HepG2 (cell line): Measurements from ENCODE around the gene PTGIR. TPM values are rescaled to one million over a fixed set of nuclear protein-coding genes. Genes with fewer than 3 reads are reported as not detected.

ENCODE experiments used
- ERF ChIP-seq: IDR thresholded peaks from 2 replicates; pipeline ENCODE4 v1.6.1; 2018; ENCODE audit warnings: missing biosample characterization, missing genetic modification reagents
- EZH2 ChIP-seq: conservative IDR thresholded peaks from 2 replicates; pipeline ENCODE4 v1.6.1; 2012; ENCODE audit warnings: mild to moderate bottlenecking, low read depth, low read length, moderate library complexity
- GABPA ChIP-seq, 2 experiments: IDR thresholded peaks; 2 replicates each; pipeline ENCODE4 v1.6.1; 2011 to 2016; ENCODE audit warnings: low read depth in 2 of 2, low read length in 1 of 2, missing biosample characterization in 1 of 2, missing genetic modification characterization in 1 of 2
- GZF1 ChIP-seq: sonication (generic); formaldehyde crosslinking; IDR thresholded peaks from 2 replicates; pipeline ENCODE4 v1.5.1; 2020; ENCODE audit warnings: mild to moderate bottlenecking, missing genetic modification reagents
- KDM2A ChIP-seq: sonication (generic); formaldehyde crosslinking; IDR thresholded peaks from 2 replicates; pipeline ENCODE4 v1.4.0; 2020; ENCODE audit warnings: low read depth, missing genetic modification reagents, borderline replicate concordance
- MEF2D ChIP-seq: sonication (generic); formaldehyde crosslinking; IDR thresholded peaks from 2 replicates; pipeline ENCODE4 v1.5.1; 2020; ENCODE audit warnings: mild to moderate bottlenecking, missing genetic modification reagents
- MIER3 ChIP-seq: IDR thresholded peaks from 2 replicates; pipeline ENCODE4 v1.6.1; 2016; ENCODE audit warnings: missing compliant biosample characterization, borderline replicate concordance
- NCOA2 ChIP-seq: sonication (generic); formaldehyde crosslinking; IDR thresholded peaks from 2 replicates; pipeline ENCODE4 v1.8.0; 2022; ENCODE audit warnings: inconsistent platforms
- POLR2A ChIP-seq, 2 experiments: IDR thresholded peaks; 2 replicates each; pipeline ENCODE4 v1.6.1; 2011; ENCODE audit warnings: low read depth in 2 of 2, low read length in 2 of 2, mild to moderate bottlenecking in 1 of 2, moderate library complexity in 1 of 2; ENCODE audit not compliant: insufficient read depth in 1 of 2
- SIN3A ChIP-seq: IDR thresholded peaks from 2 replicates; pipeline ENCODE4 v1.6.1; 2011; ENCODE audit warnings: low read depth, mild to moderate bottlenecking, control low read depth, low read length, borderline replicate concordance
- SOX6 ChIP-seq, 2 experiments: fragments of 450-650 bp in 1 of 2; sonication (generic) in 1 of 2; formaldehyde crosslinking in 1 of 2; IDR thresholded peaks; 2 replicates each; pipeline versions ENCODE4 v1.4.0 to v1.6.1; 2017 to 2020; ENCODE audit warnings: antibody characterized with exemption in 1 of 2, mild to moderate bottlenecking in 1 of 2, missing genetic modification reagents in 1 of 2
- ZNF710 ChIP-seq: sonication (generic); formaldehyde crosslinking; IDR thresholded peaks from 2 replicates; pipeline ENCODE4 v1.5.0; 2020; ENCODE audit warnings: mild to moderate bottlenecking, missing genetic modification reagents, borderline replicate concordance
- ZXDC ChIP-seq: sonication (generic); formaldehyde crosslinking; IDR thresholded peaks from 2 replicates; pipeline ENCODE4 v1.5.0; 2020; ENCODE audit warnings: mild to moderate bottlenecking, missing genetic modification reagents
- polyA plus RNA-seq, 8 experiments: library from polyadenylated mRNA; depleted of rRNA in 3 of 8; stranded (reverse) in 7 of 8; unstranded in 1 of 8; fragments of >200 nt; fragmentation: Illumina TruSeq in 4 of 8; extraction: Trizol in 4 of 8; gene quantifications; 2 replicates each; pipeline versions ENCODE4 v1.2.1 to v1.2.3, GENCODE V29; 2011 to 2016; ENCODE audit warnings: low read depth in 4 of 8, missing spikeins in 1 of 8, mixed read lengths in 1 of 8; ENCODE audit not compliant: insufficient read depth in 1 of 8
- total RNA-seq, 5 experiments: library from RNA; depleted of rRNA; stranded (reverse); fragments of >200 nt; fragmentation: Illumina TruSeq; extraction: Trizol; gene quantifications; 2 replicates each; pipeline ENCODE4 v1.2.3, GENCODE V29; 2016; ENCODE audit warnings: low read depth in 1 of 5
- TF ChIP-seq, protein P1 (sequence below): IDR thresholded peaks from 2 replicates; pipeline ENCODE4 v1.6.1; 2018; ENCODE audit warnings: missing genetic modification reagents, mild to moderate bottlenecking, missing compliant biosample characterization
- TF ChIP-seq, protein P2 (sequence below): sonication (generic); formaldehyde crosslinking; IDR thresholded peaks from 2 replicates; pipeline ENCODE4 v1.5.1; 2020; ENCODE audit warnings: mild to moderate bottlenecking, missing genetic modification reagents, borderline replicate concordance

The PTGIR gene
- total and polyA plus RNA-seq, 2 of the 13 experiments (the other 11 are each of a cell fraction or from before 2014, with no cell fraction given) = not detected

GRCh38 chr19:46603195-46603637 lies 21.7 kb downstream of the PTGIR start (continued):
- peak; percentile 77; the same call in 1 of the 2 replicates for TF ChIP-seq SIN3A
- peak; percentile 68 for TF ChIP-seq NCOA2 (CRISPR knock-in tag)
- peak; percentile 36; the same call in 1 of the 2 replicates for TF ChIP-seq ZNF710 (CRISPR knock-in tag)
- peak; percentile 83; the same call in 1 of the 2 replicates for TF ChIP-seq MIER3 (CRISPR knock-in tag)
- no peak for TF ChIP-seq SOX6 (IDR thresholded peaks at IDR 0.05)
- peak; percentile 63; the same call in 1 of the 2 replicates for TF ChIP-seq SOX6 (CRISPR knock-in tag; IDR thresholded peaks at IDR 0.05)
- TF ChIP-seq GZF1 (CRISPR knock-in tag) = 0 out of 2 replicates have a peak, but pooled peaks have one; percentile 43
- TF ChIP-seq GABPA (IDR thresholded peaks at IDR 0.05; ENCODE audit: low read depth, low read length) = no peak
- TF ChIP-seq GABPA (CRISPR knock-in tag; IDR thresholded peaks at IDR 0.05; ENCODE audit: low read depth) = peak; percentile 10; the same call in 1 of the 2 replicates
- peak; percentile 59; the same call in 1 of the 2 replicates for TF ChIP-seq MEF2D
- 0 out of 2 replicates have a peak, but pooled peaks have one; percentile 39 for TF ChIP-seq ERF
- TF ChIP-seq EZH2 = no peak
- TF ChIP-seq, protein P1, sequence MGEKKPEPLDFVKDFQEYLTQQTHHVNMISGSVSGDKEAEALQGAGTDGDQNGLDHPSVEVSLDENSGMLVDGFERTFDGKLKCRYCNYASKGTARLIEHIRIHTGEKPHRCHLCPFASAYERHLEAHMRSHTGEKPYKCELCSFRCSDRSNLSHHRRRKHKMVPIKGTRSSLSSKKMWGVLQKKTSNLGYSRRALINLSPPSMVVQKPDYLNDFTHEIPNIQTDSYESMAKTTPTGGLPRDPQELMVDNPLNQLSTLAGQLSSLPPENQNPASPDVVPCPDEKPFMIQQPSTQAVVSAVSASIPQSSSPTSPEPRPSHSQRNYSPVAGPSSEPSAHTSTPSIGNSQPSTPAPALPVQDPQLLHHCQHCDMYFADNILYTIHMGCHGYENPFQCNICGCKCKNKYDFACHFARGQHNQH = peak; percentile 60; the same call in 1 of the 2 replicates
- peak; percentile 47 to 81; a peak in 3 of 4 replicates for TF ChIP-seq POLR2A (IDR thresholded peaks at IDR 0.05; ENCODE audit: insufficient read depth in 1 of 2, low read depth in 2 of 2, low read length in 2 of 2)
- no peak for TF ChIP-seq ZXDC
- TF ChIP-seq, protein P2, sequence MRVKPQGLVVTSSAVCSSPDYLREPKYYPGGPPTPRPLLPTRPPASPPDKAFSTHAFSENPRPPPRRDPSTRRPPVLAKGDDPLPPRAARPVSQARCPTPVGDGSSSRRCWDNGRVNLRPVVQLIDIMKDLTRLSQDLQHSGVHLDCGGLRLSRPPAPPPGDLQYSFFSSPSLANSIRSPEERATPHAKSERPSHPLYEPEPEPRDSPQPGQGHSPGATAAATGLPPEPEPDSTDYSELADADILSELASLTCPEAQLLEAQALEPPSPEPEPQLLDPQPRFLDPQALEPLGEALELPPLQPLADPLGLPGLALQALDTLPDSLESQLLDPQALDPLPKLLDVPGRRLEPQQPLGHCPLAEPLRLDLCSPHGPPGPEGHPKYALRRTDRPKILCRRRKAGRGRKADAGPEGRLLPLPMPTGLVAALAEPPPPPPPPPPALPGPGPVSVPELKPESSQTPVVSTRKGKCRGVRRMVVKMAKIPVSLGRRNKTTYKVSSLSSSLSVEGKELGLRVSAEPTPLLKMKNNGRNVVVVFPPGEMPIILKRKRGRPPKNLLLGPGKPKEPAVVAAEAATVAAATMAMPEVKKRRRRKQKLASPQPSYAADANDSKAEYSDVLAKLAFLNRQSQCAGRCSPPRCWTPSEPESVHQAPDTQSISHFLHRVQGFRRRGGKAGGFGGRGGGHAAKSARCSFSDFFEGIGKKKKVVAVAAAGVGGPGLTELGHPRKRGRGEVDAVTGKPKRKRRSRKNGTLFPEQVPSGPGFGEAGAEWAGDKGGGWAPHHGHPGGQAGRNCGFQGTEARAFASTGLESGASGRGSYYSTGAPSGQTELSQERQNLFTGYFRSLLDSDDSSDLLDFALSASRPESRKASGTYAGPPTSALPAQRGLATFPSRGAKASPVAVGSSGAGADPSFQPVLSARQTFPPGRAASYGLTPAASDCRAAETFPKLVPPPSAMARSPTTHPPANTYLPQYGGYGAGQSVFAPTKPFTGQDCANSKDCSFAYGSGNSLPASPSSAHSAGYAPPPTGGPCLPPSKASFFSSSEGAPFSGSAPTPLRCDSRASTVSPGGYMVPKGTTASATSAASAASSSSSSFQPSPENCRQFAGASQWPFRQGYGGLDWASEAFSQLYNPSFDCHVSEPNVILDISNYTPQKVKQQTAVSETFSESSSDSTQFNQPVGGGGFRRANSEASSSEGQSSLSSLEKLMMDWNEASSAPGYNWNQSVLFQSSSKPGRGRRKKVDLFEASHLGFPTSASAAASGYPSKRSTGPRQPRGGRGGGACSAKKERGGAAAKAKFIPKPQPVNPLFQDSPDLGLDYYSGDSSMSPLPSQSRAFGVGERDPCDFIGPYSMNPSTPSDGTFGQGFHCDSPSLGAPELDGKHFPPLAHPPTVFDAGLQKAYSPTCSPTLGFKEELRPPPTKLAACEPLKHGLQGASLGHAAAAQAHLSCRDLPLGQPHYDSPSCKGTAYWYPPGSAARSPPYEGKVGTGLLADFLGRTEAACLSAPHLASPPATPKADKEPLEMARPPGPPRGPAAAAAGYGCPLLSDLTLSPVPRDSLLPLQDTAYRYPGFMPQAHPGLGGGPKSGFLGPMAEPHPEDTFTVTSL = peak; percentile 21; the same call in 1 of the 2 replicates
- TF ChIP-seq KDM2A (CRISPR knock-in tag) = peak; percentile 61
